CD4-positive, alpha-beta T cell treated with Interleukin-6 for 4 hours (primary cell): ENCODE results near the gene IZUMO4.
"Not testable (repeated sequence)": the region's sequence is repeated elsewhere in the genome, so short reads cannot be mapped to it uniquely, and the experiment has no call there.

Experiments used
- DNase-seq: peaks from one replicate; pipeline ENCODE4 v3.0.0-alpha.2; 2020; ENCODE audit warnings: mixed read lengths

Gene IZUMO4

GRCh38 chr19:2128252-2128651 is 31.5 kb downstream of the IZUMO4 start:
- not testable (repeated sequence) for DNase-seq

GRCh38 chr19:2129022-2129421 is 32.3 kb downstream of the IZUMO4 start:
- DNase-seq = no peak

GRCh38 chr19:2129486-2129885 is 32.8 kb downstream of the IZUMO4 start:
- DNase-seq = no peak

GRCh38 chr19:2129892-2130770 is 33.4 kb downstream of the IZUMO4 start:
- no peak for DNase-seq

GRCh38 chr19:2131012-2131975 is 34.6 kb downstream of the IZUMO4 start:
- not testable (repeated sequence) for DNase-seq

- DNase-seq = no peak
These were observed 35.5 kb downstream of the IZUMO4 start for GRCh38 chr19:2132191-2132590.

- DNase-seq = no peak
These were observed 36.2 kb downstream of the IZUMO4 start for GRCh38 chr19:2132731-2133490.

- no peak for DNase-seq
These were observed 39.0 kb downstream of the IZUMO4 start for GRCh38 chr19:2135474-2136402.

- no peak for DNase-seq
These were observed 40.1 kb downstream of the IZUMO4 start for GRCh38 chr19:2136796-2137195.

- no peak for DNase-seq
These were observed 41.5 kb downstream of the IZUMO4 start for GRCh38 chr19:2138061-2138728.

- no peak for DNase-seq
These were observed 42.8 kb downstream of the IZUMO4 start for GRCh38 chr19:2139385-2140137.

GRCh38 chr19:2140138-2140569 is 43.4 kb downstream of the IZUMO4 start:
- DNase-seq = no peak

- DNase-seq = no peak
These were observed 45.6 kb downstream of the IZUMO4 start for GRCh38 chr19:2142173-2142829.

GRCh38 chr19:2144190-2144589 is 47.5 kb downstream of the IZUMO4 start:
- no peak for DNase-seq

- no peak for DNase-seq
These were observed 49.1 kb downstream of the IZUMO4 start for GRCh38 chr19:2145831-2146241.

- no peak for DNase-seq
These were observed 51.9 kb downstream of the IZUMO4 start for GRCh38 chr19:2148482-2149135.
